HG03442 (cell line): Measurements from ENCODE around the gene IFNLR1.
A peak's percentile ranks its signal among the peaks of the same experiment; 100 is the strongest.
"Not testable (repeated sequence)": the region's sequence is repeated elsewhere in the genome, so short reads cannot be mapped to it uniquely, and the experiment has no call there.

Experiments used
- ATAC-seq: cut with Tn5 transposase; IDR thresholded peaks from one replicate; pipeline ENCODE4 v1.9.1; 2021; ENCODE audit warnings: mild to moderate bottlenecking, moderate library complexity; ENCODE audit not compliant: unreplicated experiment

Gene IFNLR1

DNA sequence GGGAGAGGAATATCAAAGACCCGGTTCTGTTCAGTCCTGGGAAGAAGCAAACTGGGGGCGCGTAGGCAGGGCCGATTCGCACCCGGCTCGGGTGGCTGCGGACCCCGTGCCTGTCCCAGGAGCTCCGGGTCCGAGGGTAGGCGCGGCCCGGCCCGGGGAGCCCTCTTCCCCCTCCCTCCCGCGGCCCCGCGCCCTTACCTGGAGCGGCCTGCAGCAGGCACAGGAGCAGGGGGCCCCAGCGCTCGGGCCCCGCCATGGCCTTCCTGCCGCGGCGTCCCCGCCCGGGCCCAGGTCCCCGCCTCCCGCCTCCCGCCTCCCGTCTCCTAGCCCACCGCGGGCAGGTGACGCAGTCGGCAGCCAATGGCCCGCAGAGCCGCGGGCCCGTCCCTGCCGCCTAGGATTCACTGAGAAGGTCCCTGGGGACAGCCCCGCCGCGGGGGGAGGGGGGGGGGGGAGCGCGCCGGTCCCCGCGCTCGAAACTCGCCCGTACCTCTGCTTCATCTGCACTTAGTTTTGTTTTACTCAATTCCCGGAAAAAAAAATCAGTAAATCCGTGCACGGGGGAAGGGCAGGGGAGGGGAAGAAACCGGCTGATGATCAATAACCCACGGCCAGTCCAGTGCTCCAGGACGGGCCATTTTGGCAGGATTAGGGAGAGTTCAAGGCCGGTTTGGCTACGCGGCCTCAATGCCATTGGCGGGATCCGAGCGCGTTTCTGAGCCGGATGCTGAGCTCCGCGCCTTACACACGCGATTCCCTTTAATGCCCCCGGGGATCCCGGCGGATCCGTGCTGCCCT lies at the start of gene IFNLR1:
TSS of gene IFNLR1 (minus strand) at position 297 of the 798 bp plus-strand sequence. CDS start at position 256, 41 bp downstream.
- ATAC-seq, result no peak

DNA sequence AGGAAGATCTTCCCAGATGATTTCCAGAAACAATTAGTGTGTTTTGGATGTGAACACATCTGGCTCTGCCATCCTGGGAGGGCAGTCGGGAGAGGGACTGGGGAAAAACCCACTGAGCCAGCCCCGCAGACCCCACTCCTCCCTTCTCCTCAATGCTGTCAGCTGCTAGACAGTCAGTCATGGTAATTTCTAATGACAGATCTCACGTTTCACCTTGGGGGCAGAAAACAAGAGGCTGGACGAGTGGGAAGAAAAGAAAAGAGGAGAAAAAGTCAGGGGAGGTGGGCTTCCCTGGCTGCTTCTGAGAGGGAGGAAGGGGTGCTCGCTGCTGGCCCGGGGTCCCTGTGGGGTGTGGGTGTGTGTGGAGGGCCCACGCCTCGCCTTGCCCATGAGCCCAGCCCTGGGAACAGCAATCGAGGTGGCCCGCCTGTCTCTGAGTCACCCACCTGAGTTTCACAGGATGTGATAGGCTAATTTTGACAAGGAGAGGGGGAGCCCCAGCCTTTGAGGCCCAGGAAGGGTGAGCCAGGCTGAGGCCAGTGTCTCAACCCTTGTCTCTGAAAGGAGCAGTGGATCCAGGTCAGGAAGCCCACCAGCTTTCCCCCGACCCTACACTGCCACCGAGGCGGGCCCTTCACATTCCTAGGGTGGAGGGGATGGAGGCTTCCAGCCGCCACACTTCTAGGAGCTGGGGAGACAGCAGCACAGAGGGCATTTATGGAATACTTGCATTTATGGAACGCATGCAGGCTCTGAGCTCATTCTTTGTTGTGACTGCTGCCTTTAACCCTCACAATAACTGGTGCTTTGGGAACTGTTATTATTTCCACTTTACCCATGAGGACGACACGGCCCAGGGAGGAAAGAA lies 49.1 kb upstream of the IFNLR1 start:
- peak; percentile 57 for ATAC-seq

DNA sequence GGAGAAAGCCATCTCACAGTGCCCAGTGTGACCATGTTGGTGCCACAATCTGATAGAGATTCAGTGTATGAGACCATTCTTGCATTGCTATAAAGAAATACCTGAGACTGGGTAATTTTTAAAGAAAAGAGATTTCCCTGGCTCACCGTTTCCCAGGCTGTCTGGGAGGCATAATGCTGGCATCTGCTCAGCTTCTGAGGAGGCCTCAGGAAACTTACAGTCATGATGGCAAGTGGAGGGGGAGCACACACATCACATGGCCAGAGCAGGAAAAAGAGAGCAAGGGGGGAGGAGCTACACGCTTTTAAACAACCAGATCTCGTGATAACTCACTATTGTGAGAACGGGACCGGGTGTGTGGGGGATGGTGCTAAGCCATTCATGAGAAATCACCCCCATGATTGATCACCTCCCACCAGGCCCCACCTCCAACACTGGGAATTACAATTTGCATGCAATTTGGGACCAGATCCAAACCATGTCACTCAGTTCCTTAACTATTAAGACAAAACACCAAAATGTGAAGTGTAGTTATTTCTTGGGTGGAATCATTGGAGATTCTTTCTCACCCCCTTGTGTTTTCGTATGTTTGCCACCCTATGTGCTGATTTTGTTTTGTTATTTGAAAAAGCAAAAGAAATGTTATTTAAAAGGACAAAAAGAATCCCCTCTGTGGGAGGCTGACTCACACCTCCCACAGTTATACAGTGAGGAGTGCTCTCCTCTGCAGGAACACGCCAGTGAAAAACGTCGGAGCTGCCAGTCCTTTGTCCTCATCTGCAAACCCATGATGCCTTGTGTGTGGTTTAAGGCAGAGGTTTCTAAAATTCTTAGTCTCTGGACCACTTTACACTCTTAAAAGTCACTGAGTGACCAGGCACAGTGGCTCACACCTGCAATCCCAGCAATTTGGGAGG lies 46.9 kb upstream of the IFNLR1 start:
- ATAC-seq, result no peak

DNA sequence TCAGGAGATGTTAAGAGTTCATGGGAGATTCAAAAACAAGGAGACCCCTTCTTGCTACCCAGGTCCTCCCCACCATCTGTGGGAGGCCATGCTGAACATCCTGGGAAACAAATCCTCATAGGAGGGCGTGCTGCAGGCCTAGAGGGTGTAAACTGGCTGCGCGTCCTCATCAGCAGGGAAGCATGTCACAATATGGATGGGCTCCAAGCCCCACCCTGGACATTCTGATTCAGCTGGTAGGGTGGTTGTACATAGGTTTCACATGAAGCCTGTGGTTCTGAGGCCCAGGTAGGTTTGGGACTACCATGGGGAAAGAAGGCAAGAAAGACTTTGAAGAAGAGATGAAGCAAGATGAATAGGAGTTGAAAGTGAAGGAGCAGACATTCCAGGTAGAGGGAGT lies 44.6 kb upstream of the IFNLR1 start:
- ATAC-seq, result no peak

DNA sequence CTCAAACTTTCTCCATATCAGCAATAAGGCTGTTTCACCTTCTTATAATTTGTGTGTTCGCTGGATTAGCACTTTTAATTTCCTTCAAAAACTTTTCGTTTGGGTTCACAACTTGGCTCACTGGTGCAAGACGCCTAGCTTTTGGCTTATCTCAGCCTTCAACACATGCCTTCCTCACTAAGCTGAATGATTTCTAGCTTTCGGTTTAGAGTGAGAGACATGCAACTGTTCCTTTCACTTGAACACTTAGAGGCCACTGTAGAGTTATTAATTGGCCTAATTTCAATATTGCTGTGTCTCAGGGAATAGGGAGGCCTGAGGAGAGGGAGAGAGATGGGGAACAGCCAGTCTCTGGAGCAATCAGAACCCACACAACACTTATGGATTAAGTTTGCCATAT lies 41.2 kb upstream of the IFNLR1 start:
- ATAC-seq, result no peak

DNA sequence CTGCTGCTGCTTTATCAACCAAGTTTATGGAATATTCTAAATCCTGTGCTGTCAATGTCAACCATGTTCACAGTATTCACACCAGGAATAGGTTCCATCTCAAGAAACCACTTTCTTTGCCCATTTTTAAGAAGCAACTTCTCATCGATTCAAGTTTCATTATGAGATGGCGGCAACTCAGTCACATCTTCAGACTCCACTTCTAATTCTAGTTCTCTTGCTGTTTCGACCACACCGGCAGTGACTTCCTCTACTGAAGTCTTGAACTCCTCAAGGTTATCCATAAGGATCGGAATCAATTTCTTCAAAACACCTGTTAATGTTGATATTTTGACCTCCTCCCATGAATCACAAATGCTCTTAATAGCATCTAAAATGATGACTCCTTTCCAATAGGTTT lies 39.7 kb upstream of the IFNLR1 start:
- no peak for ATAC-seq

DNA sequence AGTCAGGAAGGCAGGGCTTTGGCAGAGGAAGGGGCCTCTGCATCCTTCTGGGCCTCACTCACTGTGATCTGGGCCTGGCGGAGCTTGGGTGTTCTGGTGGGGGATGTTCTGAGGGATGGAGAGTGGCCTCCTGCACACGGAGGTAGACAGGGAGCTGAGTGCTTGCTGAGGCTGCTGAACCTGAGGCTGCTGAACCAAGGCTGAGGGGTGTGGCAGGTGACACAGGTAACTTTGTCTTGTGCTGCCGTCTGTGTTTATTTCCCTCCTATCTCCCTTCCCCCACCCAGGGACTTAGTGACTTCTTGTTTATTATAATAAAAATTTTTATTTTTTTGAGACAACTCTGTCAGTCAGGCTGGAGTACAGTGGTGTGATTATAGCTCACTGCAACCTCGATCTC lies 37.7 kb upstream of the IFNLR1 start:
- no peak for ATAC-seq

DNA sequence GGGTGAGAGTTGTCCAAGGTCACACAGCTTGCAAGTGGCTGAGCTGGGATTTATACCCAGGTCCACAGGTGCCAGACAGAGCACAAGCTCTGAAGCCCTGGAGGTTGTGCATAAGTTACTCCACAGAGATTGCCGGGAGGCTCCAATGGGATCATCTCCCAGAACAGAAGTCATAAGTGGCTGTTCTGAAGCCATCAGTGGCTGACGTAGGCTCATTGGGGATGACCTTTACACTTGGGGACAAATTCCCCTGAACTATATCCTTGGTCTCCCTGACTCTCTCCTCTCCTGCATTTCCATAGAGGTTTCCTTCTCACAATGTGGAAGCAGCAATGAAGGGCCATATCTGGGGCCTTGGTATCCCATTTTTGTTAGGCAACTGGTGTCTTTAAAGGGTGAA lies 37.0 kb upstream of the IFNLR1 start:
- ATAC-seq, result no peak

DNA sequence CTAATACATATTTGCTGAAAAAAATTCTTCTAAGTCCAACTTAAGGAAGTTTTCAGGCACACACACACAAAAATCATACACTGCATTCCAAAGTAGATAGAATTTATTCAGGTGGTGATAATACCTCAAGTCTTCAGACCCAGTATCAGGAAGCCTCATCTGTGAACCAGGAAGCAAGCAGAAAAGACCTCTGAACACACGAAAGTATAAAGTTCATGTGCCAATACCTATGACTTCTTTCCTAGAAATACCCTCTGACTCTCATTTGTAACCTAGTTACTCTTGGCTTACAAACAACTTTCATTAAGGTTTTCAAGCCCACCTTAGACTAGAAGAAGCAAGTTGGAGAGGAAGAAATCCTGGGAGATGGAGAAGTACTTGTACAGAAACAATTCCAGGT lies 35.7 kb upstream of the IFNLR1 start:
- ATAC-seq, result no peak

DNA sequence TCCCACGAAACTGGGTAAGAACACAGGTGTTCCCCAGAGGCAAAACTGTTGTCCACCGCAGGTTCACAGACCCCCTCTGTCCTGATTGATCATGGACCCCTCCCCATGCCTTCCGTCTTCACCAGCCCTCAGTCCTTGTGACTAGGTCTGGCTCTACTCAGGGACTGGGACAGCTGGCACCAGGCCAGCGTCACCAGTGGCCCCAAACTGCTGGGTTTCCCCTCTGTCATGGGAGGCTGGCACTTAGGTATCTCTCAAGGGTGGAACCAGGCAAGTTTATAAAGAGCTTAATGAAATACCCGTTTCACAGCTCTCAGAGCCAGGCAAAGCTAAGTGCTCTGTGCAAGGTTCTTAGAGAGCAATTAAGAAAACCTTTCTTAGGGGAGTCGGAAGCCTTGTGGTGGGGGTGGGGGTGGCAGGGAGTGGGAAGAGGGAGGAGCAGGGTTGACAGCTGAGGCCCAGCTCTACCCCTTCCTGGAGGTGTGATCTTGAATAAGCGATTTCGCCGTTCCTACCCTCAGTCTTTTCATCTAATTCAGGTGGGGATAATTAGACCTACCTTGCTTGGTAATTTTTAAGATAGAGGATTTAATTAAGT lies 35.0 kb upstream of the IFNLR1 start:
- ATAC-seq, result no peak

DNA sequence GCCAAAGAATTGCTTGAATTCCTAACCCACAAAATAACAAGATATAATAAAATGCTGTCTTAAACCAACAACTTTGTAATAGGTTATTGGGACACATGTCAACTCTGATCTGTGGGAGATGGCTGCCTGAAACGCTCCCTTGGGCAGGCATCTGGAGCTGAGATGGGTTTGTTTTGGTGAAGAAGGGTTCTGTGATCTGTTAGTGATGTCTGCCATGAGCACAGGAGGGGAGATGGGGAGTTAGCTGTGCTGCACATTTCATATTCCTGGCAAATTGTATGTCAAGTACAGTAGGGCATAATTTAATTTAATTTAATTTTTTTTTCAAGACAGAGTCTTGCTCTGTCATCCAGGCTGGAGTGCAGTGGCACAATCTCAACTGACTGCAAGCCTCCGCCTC lies 34.2 kb upstream of the IFNLR1 start:
- no peak for ATAC-seq

DNA sequence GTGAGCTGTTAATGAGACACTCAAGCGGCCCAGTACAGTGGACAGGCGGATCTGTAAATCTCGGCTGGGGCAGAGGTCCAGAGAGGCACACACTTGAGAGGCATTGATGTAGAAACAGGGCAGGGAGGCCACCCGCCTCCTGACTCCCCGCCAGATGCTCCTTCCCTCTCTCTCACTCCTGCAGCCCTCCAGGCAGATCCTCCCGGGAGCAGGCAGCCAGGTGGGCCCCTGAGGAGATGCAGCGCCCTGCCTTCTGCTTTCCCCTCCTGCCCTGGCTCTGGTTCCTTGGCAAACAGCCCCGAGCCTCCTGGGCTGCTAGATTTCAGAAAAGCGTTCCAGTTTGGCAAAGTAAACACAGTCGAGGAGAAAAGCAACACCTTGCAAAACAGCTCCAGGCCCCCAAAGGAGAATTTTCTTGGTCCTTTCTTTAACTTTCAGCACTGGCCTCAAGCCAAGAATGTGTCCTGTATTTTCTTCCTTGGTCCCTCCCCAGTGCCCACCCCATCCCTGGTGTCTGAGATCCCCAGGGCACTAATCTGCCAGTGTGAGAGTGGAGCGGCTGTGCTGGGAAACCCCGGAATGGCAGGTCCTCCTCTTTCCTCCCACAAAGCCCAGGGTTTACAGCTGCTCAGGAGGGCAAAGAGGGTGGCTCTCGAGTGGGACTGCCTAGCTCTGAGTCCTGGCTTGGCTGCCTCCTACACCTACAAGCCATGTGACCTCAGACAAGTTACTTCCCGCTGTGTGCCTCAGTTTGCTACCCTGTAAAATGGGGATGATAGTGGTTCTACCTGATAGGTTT lies 29.4 kb upstream of the IFNLR1 start:
- no peak for ATAC-seq

DNA sequence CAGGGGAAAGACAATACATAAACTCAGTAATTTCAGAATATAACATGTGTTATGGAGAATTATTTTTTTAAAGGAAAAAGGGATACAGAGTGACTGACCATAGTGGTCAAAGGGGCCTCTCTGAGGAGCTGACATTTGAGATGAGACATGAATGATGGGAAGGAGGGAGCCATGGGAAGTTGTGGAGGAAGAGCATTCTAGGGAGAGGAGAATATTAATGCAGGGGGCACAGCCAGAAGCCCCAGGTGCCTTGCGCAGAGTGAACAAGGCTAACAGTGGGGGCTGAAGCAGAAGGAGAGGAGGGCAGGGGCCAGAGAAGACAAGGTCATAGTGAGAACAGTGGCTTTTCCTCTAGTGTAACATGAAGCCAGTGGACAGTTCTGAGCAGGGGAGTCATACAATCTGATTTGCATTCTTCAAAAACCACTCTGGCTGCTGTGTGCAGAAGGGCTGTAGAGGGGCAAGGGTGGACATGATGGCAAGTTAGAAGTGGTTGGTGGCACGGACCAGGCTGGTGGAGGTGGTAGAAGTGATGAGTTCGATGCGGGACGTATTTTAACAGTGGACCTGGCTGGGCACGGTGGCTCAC lies 28.2 kb upstream of the IFNLR1 start:
- no peak for ATAC-seq

DNA sequence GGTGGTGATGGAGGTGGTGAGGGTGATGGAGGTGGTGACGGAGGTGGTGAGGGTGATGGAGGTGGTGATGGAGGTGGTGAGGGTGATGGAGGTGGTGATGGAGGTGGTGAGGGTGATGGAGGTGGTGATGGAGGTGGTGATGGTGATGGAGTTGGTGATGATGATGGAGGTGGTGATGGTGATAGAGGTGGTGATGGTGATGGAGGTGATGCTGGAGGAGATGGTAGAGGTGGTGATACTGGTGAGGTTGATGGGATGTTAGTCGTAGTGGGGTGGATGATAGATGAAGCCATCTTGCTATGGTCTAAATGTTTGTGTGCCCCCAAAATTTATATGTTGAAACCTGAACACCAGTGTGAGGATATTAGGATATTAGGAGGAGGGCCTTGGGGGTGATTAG lies 25.3 kb upstream of the IFNLR1 start:
- no peak for ATAC-seq

DNA sequence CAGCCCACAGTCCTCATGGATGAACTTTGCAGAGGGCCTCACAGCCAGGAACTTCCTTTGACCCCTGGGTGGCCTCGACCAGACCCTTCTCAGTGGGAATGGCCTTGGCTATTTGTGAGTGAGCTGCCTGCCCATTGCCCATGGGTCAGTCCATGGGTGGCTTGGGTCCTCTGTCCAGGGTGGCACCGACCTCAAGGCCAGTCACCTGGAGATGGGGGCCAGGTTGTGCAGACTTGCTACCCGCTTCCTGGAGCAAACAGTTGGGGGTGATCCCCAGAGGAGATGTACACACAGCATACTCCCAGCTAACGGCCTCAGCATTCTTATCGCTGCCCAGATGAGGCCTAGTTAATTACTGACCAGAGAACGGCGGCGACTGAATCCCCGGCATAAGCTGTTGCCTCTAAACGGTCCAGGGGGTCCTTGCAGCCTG lies 23.1 kb upstream of the IFNLR1 start:
- no peak for ATAC-seq

DNA sequence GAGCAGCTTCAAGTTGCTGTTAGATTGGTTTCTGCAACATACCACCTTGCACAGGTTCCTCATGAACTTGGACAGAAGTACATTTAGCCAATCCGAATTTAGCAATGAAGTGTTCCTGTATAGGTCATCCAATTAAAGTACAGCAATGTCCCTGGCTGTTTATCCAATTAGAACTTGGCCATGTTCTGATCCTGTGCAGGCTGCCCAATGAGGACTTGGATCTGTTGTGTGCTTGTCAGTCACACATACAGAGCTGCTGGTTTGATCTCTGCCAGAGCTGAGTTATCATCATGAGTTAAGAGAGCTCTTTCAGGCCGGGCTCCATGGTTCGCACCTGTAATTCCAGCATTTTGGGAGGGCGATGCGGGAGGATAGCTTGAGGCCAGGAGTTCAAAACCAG lies 22.0 kb upstream of the IFNLR1 start:
- no peak for ATAC-seq

DNA sequence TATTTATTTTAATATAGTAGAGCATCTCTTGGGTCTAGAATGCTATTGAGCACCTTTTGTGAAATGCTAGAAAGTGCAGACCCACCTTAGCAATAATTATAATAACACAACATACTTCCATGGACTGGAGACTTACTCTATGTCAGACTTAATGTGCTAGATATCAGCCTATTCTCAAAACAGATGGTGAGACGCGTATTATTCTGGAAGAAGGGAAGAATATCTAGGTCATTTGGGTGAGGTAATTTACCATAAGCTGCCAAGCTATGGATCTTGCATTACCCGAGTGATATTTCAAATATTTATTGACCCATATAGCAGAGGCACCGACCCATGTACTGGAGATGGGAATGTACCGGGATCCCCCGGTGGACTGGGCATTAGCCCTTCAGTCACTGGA lies 20.6 kb upstream of the IFNLR1 start:
- no peak for ATAC-seq

DNA sequence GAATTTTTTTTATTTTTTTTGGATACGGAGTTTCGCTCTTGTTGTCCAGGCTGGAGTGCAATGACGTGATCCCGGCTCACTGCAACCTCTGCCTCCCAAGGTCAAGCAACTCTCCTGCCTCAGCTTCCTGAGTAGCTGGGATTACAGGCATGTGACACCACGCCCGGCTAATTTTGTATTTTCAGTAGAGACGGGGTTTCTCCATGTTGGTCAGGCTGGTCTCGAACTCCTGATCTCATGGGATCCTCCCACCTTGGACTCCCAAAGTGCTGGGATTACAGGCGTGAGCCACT lies 20.3 kb upstream of the IFNLR1 start:
- not testable (repeated sequence) for ATAC-seq

DNA sequence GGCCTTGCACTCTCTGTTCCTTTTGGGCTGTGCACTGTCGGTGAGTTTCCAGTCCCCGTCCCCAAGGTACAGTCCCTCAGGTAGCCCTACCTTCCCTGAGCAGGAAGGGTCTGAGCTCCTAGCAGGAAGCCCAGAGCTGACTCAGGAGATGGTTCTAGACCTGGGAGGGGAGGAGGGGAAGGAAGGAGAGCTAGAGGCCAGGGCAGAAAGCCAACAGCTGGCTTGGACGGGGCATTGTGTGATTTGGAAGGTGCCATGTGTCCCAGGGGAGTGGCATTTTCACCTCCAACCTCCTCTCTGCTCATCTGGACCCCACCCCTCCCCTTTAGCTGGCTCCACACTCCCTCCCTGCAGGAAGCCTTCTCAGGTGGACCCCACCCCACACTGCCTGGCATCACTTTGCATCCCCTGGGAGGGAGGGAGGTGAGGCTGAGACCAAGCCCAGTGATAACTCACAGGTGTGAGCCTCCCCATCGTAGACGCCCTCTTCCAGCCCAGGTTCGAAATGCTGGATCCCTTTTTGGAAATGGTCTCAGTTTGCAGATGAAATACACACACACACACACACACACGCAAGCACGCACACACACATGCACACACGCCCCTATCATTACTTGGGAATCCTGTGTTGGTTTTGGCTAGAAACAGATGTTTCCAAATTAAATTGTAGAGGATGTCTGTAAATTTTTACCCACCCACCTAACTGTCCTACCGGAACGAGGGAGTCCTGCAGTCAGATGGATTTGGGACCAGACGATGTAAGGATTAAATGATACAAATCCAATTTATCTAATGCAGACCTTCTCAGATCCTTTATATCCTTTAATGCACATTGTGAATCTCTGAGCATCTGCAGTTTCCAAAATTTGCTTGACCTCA lies 19.7 kb upstream of the IFNLR1 start:
- ATAC-seq, result no peak
